Activated B cell treated with CpG ODN at 0.5 μM for 24 hours (primary cell): Measurements from ENCODE around the gene CBX5. TPM values are rescaled to one million over a fixed set of nuclear protein-coding genes. Genes with fewer than 3 reads are reported as not detected.

Source experiments
- ATAC-seq: fragments of 200-7000 bp; cut with Tn5 transposase; one replicate; pipeline ENCODE4 v1.10.0; 2021; ENCODE audit warnings: low read depth, mild to moderate bottlenecking, moderate library complexity
- CTCF ChIA-PET: fragments of 350-600 bp; sonication (Branson Sonifier 250); formaldehyde crosslinking; loops from one replicate; lab custom pipeline; 2021; ENCODE audit warnings: antibody characterized with exemption; lab: Charles Lee
- POLR2A ChIA-PET: fragments of 350-600 bp; sonication (Branson Sonifier 250); formaldehyde crosslinking; loops from one replicate; lab custom pipeline; 2021; ENCODE audit warnings: antibody characterized with exemption; lab: Charles Lee
- DNase-seq: peaks from one replicate; pipeline ENCODE4 v3.0.0; 2022
- H3K27ac Mint-ChIP-seq: one replicate; pipeline ENCODE4 v1.8.0; 2020; ENCODE audit warnings: mixed read lengths
- H3K27me3 Mint-ChIP-seq: one replicate; pipeline ENCODE4 v1.8.0; 2021; ENCODE audit warnings: mixed read lengths
- H3K36me3 Mint-ChIP-seq: one replicate; pipeline ENCODE4 v1.8.0; 2021; ENCODE audit warnings: low read depth, mixed read lengths
- H3K4me1 Mint-ChIP-seq: one replicate; pipeline ENCODE4 v1.8.0; 2021; ENCODE audit warnings: mixed read lengths
- H3K4me3 Mint-ChIP-seq: one replicate; pipeline ENCODE4 v1.8.0; 2020; ENCODE audit warnings: mild to moderate bottlenecking, mixed read lengths
- H3K9me3 Mint-ChIP-seq: one replicate; pipeline ENCODE4 v1.8.0; 2020; ENCODE audit warnings: mixed read lengths
- intact Hi-C: fragments of 100-400 bp; cut with micrococcal nuclease; formaldehyde crosslinking; loops from one replicate; pipeline ENCODE4 v1.15.1; 2024
- total RNA-seq: library from RNA; stranded (reverse); gene quantifications from 2 replicates; pipeline ENCODE4 v1.2.3, GENCODE V29; 2022
- TF ChIP-seq, protein P1 (sequence below): fragments of 200-600 bp; IDR thresholded peaks from one replicate; pipeline ENCODE4 v1.8.0; 2022; ENCODE audit warnings: antibody characterized with exemption, mild to moderate bottlenecking

CBX5 gene
- total RNA-seq, 1 donor from 2014 or later, result 77.3 TPM

DNA sequence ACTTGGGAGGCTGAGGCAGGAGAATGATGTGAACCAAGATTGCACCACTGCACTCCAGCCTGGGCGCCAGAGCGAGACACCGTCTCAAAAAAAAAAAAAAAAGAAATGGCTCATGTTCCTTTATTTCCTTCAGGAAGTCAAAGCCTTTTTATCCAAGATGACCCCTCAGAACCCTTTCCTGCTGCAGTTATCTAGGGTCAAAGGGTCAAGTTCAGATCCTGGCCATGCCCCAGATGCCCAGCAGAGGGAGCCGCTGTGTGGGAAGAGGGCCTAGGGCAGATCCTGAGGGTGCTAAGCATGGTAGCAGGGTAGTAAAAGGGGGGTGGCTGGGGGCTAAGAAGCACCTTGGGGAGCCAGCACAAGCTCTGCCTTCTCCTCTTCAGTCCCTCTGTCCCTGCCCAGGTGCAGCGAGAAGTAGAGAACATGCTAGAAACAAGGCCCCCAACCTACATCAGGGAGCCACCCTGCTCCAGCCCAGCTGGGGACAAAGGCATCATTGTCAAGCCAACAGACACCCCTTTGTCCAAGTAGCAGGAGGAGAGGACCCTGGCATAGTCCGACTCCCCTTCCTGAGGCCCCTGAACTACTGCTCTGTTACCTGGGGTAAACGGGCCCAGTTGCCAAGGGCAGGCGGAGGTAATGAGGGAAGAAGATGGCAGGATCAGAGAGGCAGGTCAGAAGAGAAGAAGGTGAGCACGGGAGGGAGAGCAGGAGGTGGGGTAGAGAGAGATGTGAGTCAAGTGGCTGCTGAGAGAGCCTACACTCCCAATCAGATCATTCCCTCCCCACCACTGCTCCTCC lies 14.4 kb upstream of the CBX5 start:
- Mint-ChIP-seq H3K36me3 (peaks cover 6% of the 10 kb centered on the region), H3K4me1 (peaks cover 12% of the 10 kb centered on the region), H3K27me3 (peaks cover 12% of the 10 kb centered on the region), H3K9me3 (no peaks in the 10 kb centered on the region), H3K27ac (no peak overlapping the region), H3K4me3 (no peak overlapping the region)
- intact Hi-C loops, result loop anchor here (1.0 kb wide), 2 partner anchors 30 to 74 kb away; no protein-coding TSS in a partner anchor
- ATAC-seq, result peak; percentile 79
- TF ChIP-seq, protein P1, sequence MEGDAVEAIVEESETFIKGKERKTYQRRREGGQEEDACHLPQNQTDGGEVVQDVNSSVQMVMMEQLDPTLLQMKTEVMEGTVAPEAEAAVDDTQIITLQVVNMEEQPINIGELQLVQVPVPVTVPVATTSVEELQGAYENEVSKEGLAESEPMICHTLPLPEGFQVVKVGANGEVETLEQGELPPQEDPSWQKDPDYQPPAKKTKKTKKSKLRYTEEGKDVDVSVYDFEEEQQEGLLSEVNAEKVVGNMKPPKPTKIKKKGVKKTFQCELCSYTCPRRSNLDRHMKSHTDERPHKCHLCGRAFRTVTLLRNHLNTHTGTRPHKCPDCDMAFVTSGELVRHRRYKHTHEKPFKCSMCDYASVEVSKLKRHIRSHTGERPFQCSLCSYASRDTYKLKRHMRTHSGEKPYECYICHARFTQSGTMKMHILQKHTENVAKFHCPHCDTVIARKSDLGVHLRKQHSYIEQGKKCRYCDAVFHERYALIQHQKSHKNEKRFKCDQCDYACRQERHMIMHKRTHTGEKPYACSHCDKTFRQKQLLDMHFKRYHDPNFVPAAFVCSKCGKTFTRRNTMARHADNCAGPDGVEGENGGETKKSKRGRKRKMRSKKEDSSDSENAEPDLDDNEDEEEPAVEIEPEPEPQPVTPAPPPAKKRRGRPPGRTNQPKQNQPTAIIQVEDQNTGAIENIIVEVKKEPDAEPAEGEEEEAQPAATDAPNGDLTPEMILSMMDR, result no peak
- DNase-seq, result no peak
- CTCF ChIA-PET, result interaction anchor here (0.8 to 2.8 kb wide), 14 partner anchors 10 to 145 kb away, joined by 3 to 11 read pairs (median 4); partner anchors contain the start of gene COPZ1
- POLR2A ChIA-PET, result interaction anchor here (1.0 to 6.3 kb wide), 4 partner anchors 10 to 64 kb away, joined by 3 to 54 read pairs (median 12); partner anchors contain the start of genes CBX5, COPZ1 and HNRNPA1

DNA sequence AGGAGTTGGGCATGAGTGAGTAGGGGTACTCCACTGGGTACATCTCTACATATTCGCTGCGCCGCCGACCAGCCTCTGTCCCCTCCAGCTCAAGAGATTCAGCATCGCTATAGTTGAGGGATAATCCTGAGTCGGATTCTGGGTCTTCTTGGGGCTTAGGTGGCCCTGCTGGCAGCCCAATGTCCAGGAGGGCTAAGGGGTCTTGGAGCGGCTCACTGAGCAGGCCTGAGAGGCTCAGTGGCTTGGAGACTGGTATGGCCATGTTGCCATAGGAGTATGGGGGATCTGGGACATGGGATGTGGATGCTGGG lies 13.0 kb upstream of the CBX5 start:
- intact Hi-C loops, result no loop called here
- Mint-ChIP-seq H3K9me3 (no peaks in the 10 kb centered on the region), H3K27ac (no peak overlapping the region), H3K4me3 (no peak overlapping the region), H3K27me3 (peaks cover 5% of the 10 kb centered on the region), H3K36me3 (peaks cover 12% of the 10 kb centered on the region), H3K4me1 (peaks cover 21% of the 10 kb centered on the region)
- DNase-seq (no peak), ATAC-seq (no peak)
- CTCF ChIA-PET, result interaction anchor here (0.9 to 2.8 kb wide), 9 partner anchors 32 to 101 kb away, joined by 3 to 11 read pairs (median 6); partner anchors contain the start of gene COPZ1
- TF ChIP-seq, protein P1, result no peak
- POLR2A ChIA-PET, result interaction anchor here (1.0 to 6.3 kb wide), 6 partner anchors 9 to 66 kb away, joined by 3 to 54 read pairs (median 8); partner anchors contain the start of genes CBX5, COPZ1 and HNRNPA1

DNA sequence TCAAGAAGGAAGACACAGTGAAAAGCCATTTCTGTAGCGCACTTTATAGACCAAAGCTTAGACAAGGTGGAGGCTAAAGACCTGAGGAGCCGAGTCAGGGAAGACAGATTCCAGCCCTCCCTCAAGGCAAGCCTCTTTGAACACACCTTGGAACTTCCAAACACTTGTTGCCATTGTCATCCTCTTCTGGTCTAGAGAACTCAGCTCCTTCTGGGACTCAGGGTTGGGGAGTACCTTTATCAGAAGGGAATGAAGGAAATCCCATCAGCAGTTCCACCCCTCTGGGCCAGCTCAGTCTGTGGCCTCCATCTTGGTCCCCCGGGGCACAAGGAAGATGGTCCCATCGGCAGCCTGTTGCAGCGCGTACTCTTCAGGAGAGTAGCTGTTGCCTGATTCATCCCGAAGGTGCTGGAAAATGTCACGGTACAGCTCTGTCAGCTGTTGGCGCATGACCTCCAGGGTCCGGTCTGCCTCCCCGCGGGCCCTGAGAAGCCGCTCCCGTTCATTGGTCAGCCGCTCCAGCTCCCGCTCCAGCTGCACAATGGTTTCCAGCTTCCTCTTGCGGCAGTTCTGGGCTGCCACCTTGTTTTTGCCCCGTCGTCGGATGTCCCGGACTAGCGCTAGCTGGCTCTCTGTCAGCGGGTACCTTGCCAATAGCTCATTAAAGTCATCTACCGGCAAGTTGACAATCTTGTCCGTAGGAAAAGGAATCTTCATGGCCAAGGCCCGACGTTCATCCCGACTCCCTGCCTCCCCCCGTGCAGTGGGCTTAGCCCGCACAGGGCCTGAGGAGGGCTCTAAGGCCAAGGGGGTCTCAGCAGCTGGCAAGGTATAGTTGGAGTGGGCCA lies 12.4 kb upstream of the CBX5 start:
- CTCF ChIA-PET, result interaction anchor here (0.8 to 2.8 kb wide), 9 partner anchors 33 to 101 kb away, joined by 3 to 10 read pairs (median 3); partner anchors contain the start of gene COPZ1
- H3K27me3 Mint-ChIP-seq, result peaks cover 3% of the 10 kb centered on the region
- ATAC-seq, result no peak
- no peak for DNase-seq
- no peaks in the 10 kb centered on the region for H3K9me3 Mint-ChIP-seq
- intact Hi-C loops, result no loop called here
- no peak overlapping the region for H3K27ac Mint-ChIP-seq
- H3K4me3 Mint-ChIP-seq, result no peak overlapping the region
- POLR2A ChIA-PET, result interaction anchor here (0.6 to 6.3 kb wide), 6 partner anchors 8 to 731 kb away, joined by 3 to 54 read pairs (median 8); partner anchors contain the start of genes CBX5, COPZ1 and HNRNPA1
- H3K4me1 Mint-ChIP-seq, result peaks cover 19% of the 10 kb centered on the region
- peaks cover 12% of the 10 kb centered on the region for H3K36me3 Mint-ChIP-seq
- TF ChIP-seq, protein P1, result no peak

DNA sequence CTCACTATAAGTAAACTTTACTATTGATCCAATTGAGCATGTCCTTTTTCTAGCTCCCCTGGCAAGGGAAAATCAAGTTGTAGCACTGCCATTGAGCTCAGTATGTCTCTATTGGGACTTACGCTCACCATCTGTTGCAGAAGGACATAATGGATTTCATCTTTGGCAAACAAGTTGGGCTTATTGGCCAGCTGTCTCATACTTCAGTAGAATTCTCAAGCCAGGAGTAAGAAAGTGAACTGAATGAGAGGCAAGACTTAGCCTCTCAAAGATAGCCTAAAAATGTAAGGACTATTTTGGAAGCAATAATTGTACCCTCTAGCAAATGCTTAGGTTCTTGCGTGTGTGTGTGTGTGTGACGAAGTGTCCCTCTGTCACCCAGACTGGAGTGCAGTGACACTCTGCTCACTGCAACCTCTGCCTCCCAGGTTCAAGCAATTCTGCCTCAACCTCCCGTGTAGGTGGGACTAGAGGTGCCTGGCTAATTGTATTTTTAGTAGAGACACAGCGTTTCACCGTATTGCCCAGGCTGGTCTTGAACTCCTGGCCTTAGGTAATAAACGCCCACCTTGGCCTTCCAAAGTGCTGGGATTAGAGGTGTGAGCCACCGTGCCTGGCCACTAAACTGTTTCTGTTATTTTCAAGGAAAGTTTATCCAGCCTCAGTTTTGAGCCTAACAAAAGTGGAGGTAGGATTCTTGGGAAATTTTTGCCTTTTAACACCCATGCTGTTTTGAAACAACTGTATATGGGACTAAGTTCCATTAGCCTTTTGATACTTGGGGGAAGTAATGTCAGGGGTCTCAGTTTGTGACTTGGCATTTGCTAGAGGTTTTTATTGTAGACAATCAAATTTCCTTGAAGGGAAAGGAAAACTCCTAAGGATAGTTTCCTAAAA lies 7.6 kb upstream of the CBX5 start:
- POLR2A ChIA-PET, result interaction anchor here (0.6 to 2.6 kb wide), 12 partner anchors 7 to 81 kb away, joined by 3 to 13 read pairs (median 6); partner anchors contain the start of genes CBX5, COPZ1 and HNRNPA1
- DNase-seq (no peak), ATAC-seq (no peak)
- no peak overlapping the region for H3K4me3 Mint-ChIP-seq
- H3K36me3 Mint-ChIP-seq, result peaks cover 12% of the 10 kb centered on the region
- no peaks in the 10 kb centered on the region for H3K27me3 Mint-ChIP-seq
- TF ChIP-seq, protein P1, result no peak
- intact Hi-C loops, result loop anchor here (2.0 kb wide), 1 partner anchor 15 kb away; no protein-coding TSS in a partner anchor
- CTCF ChIA-PET, result interaction anchor here (0.7 to 1.9 kb wide), 5 partner anchors 9 to 112 kb away, joined by 3 to 8 read pairs (median 4); partner anchors contain the start of gene COPZ1
- H3K9me3 Mint-ChIP-seq, result no peaks in the 10 kb centered on the region
- peaks cover 63% of the 10 kb centered on the region for H3K4me1 Mint-ChIP-seq
- H3K27ac Mint-ChIP-seq, result no peak overlapping the region
